K562 (cell line): ENCODE measurements around the gene ADAM15. TPM values are rescaled to one million over a fixed set of nuclear protein-coding genes. Genes with fewer than 3 reads are reported as not detected.

Experiments used
- CREBBP ChIP-seq: IDR thresholded peaks from one replicate; pipeline ENCODE4 v1.6.1; 2012; ENCODE audit warnings: low read depth, mild to moderate bottlenecking, control low read depth, inconsistent platforms, low read length
- ELF1 ChIP-seq: fragments of 200-800 bp; sonication (Bioruptor generic); IDR thresholded peaks from 2 replicates; pipeline ENCODE4 v1.6.1; 2016; ENCODE audit warnings: missing genetic modification characterization, missing compliant biosample characterization
- GTF2E2 ChIP-seq: fragments of 200-800 bp; sonication (Bioruptor generic); IDR thresholded peaks from 2 replicates; pipeline ENCODE4 v1.6.1; 2016; ENCODE audit warnings: missing genetic modification characterization, missing compliant biosample characterization
- HIVEP1 ChIP-seq: fragments of 250-450 bp; sonication (Bioruptor Pico); IDR thresholded peaks from 2 replicates; pipeline ENCODE4 v1.4.0; 2020; ENCODE audit warnings: mild to moderate bottlenecking
- IRF1 ChIP-seq: sonication (generic); formaldehyde crosslinking; IDR thresholded peaks from 2 replicates; pipeline ENCODE4 v1.8.0; 2022; ENCODE audit warnings: missing genetic modification reagents, mild to moderate bottlenecking, borderline replicate concordance
- KLF13 ChIP-seq: fragments of 450-650 bp; IDR thresholded peaks from 2 replicates; pipeline ENCODE4 v1.6.1; 2016; ENCODE audit warnings: missing genetic modification characterization, low read depth, mild to moderate bottlenecking, missing compliant biosample characterization, moderate library complexity, borderline replicate concordance
- L3MBTL2 ChIP-seq: fragments of 450-650 bp; IDR thresholded peaks from 2 replicates; pipeline ENCODE4 v1.6.1; 2016; ENCODE audit warnings: mild to moderate bottlenecking, moderate library complexity
- MBD2 ChIP-seq: sonication (generic); IDR thresholded peaks from 2 replicates; pipeline ENCODE4 v1.6.1; 2016; ENCODE audit warnings: low read depth, borderline replicate concordance
- NBN ChIP-seq: fragments of 450-650 bp; IDR thresholded peaks from 2 replicates; pipeline ENCODE4 v1.6.1; 2016; ENCODE audit warnings: low read depth, mild to moderate bottlenecking
- NFIC ChIP-seq: fragments of 450-650 bp; IDR thresholded peaks from 2 replicates; pipeline ENCODE4 v1.6.1; 2017; ENCODE audit warnings: mild to moderate bottlenecking, inconsistent platforms
- NR3C1 ChIP-seq: sonication (generic); formaldehyde crosslinking; IDR thresholded peaks from 2 replicates; pipeline ENCODE4 v1.8.1; 2022; ENCODE audit warnings: missing genetic modification reagents
- PHB ChIP-seq: fragments of 250-450 bp; sonication (Bioruptor Pico); IDR thresholded peaks from 2 replicates; pipeline ENCODE4 v1.5.0; 2021
- SFPQ ChIP-seq: fragments of 200-400 bp; formaldehyde crosslinking; IDR thresholded peaks from 2 replicates; pipeline ENCODE4 v1.6.1; 2017; ENCODE audit warnings: mild to moderate bottlenecking, low read depth, low read length, moderate library complexity
- SNRNP70 ChIP-seq: fragments of 200-400 bp; formaldehyde crosslinking; optimal IDR thresholded peaks from 2 replicates; pipeline ENCODE3; 2017; ENCODE audit warnings: low read depth, low read length
- SRF ChIP-seq, 2 experiments: fragments of 250-450, 450-650 bp in 1 of 2; sonication (Bioruptor Pico) in 1 of 2; sonication (generic) in 1 of 2; formaldehyde crosslinking; IDR thresholded peaks; 2 replicates each; pipeline versions ENCODE4 v1.5.0 to v1.5.1; 2020 to 2022; ENCODE audit warnings: mild to moderate bottlenecking in 1 of 2, missing genetic modification reagents in 1 of 2
- TCF3 ChIP-seq: sonication (generic); formaldehyde crosslinking; IDR thresholded peaks from 2 replicates; pipeline ENCODE4 v1.4.0; 2020; ENCODE audit warnings: mild to moderate bottlenecking, missing genetic modification reagents
- TRIM25 ChIP-seq: fragments of 450-650 bp; IDR thresholded peaks from 2 replicates; pipeline ENCODE4 v1.7.0; 2016; ENCODE audit warnings: borderline replicate concordance
- XRCC3 ChIP-seq: fragments of 450-650 bp; IDR thresholded peaks from 2 replicates; pipeline ENCODE4 v1.6.1; 2017; ENCODE audit warnings: mild to moderate bottlenecking, moderate library complexity
- ZBTB26 ChIP-seq: fragments of 450-650 bp; formaldehyde crosslinking; IDR thresholded peaks from 2 replicates; pipeline ENCODE4 v1.4.0; 2022; ENCODE audit warnings: missing genetic modification characterization
- ZNF324 ChIP-seq: fragments of 250-450 bp; sonication (Bioruptor Pico); IDR thresholded peaks from 2 replicates; pipeline ENCODE4 v1.4.0; 2020; ENCODE audit warnings: mild to moderate bottlenecking
- ZNF699 ChIP-seq: fragments of 250-450 bp; sonication (Bioruptor Pico); IDR thresholded peaks from 2 replicates; pipeline ENCODE4 v1.8.0; 2021; ENCODE audit warnings: mild to moderate bottlenecking, moderate library complexity; ENCODE audit not compliant: insufficient replicate concordance
- ZNF766 ChIP-seq: fragments of 200-800 bp; sonication (Bioruptor generic); conservative IDR thresholded peaks from 2 replicates; pipeline ENCODE4 v1.6.1; 2016; ENCODE audit warnings: missing genetic modification characterization, missing compliant biosample characterization
- polyA plus RNA-seq, 8 experiments: library from polyadenylated mRNA; depleted of rRNA in 4 of 8; stranded (reverse) in 5 of 8; unstranded in 3 of 8; fragments of >200 nt; fragmentation: Nextera tagmentation in 2 of 8; fragmentation: Illumina TruSeq in 1 of 8; extraction: Ambion mirVana in 2 of 8; extraction: Trizol in 1 of 8; gene quantifications; 2 replicates each; pipeline versions ENCODE4 v1.2.1 to v1.2.3, GENCODE V29; 2011 to 2014; ENCODE audit warnings: inconsistent platforms in 1 of 8, missing spikeins in 1 of 8
- total RNA-seq, 7 experiments: library from RNA; depleted of rRNA in 6 of 7; stranded (reverse); fragments of >200 nt in 6 of 7; fragmentation: Illumina TruSeq in 2 of 7; extraction: Trizol in 2 of 7; gene quantifications; 2 replicates each; pipeline versions ENCODE4 v1.2.1 to v1.2.3, GENCODE V29; 2011 to 2021; ENCODE audit warnings: low replicate concordance in 1 of 7

ADAM15 gene
- total and polyA plus RNA-seq, 9 of the 15 experiments (the other 6 are each of a cell fraction or from before 2014, with no cell fraction given): 0.69 to 72.3 (median 32.8) TPM

GRCh38 chr1:155084722-155085503 is 33.8 kb downstream of the ADAM15 start (continued):
- no peak for TF ChIP-seq CREBBP
- no peak for TF ChIP-seq ZNF766
- TF ChIP-seq NFIC: peak; percentile 28
- TF ChIP-seq ZBTB26 (CRISPR knock-in tag): no peak
- no peak for TF ChIP-seq SNRNP70
- TF ChIP-seq IRF1 (CRISPR knock-in tag): no peak
- TF ChIP-seq NR3C1 (CRISPR knock-in tag): no peak
- TF ChIP-seq ZNF699: no peak
- no peak for TF ChIP-seq SRF (CRISPR knock-in tag; IDR thresholded peaks at IDR 0.05)
- peak; percentile 19; the same call in 1 of the 2 replicates for TF ChIP-seq TCF3 (CRISPR knock-in tag)
- TF ChIP-seq L3MBTL2: no peak
- no peak for TF ChIP-seq TRIM25
- no peak for TF ChIP-seq MBD2
- no peak for TF ChIP-seq PHB
- TF ChIP-seq ELF1 (tag): peak; percentile 60
- peak; percentile 38; the same call in 1 of the 2 replicates for TF ChIP-seq KLF13 (tag)
- TF ChIP-seq NBN: peak; percentile 86; the same call in 1 of the 2 replicates
- TF ChIP-seq HIVEP1 (CRISPR knock-in tag): no peak
- no peak for TF ChIP-seq XRCC3
- no peak for TF ChIP-seq GTF2E2 (tag)
- TF ChIP-seq SFPQ: no peak
- TF ChIP-seq ZNF324 (CRISPR knock-in tag): no peak
